RPMI7951 (cell line): ENCODE measurements around the gene ATP4A. TPM values are rescaled to one million over a fixed set of nuclear protein-coding genes. Genes with fewer than 3 reads are reported as not detected.

ENCODE experiments used
- DNase-seq: peaks from one replicate; pipeline ENCODE4 v3.0.0-alpha.2; 2012; ENCODE audit warnings: low read depth
- total RNA-seq: library from RNA; depleted of rRNA; stranded (reverse); fragments of >200 nt; shearing (Covaris generic); gene quantifications from 2 replicates; pipeline ENCODE4 v1.2.3, GENCODE V29; 2014

Gene ATP4A
- total RNA-seq, 1 experiment from 2014 or later = 0.12 TPM

DNA sequence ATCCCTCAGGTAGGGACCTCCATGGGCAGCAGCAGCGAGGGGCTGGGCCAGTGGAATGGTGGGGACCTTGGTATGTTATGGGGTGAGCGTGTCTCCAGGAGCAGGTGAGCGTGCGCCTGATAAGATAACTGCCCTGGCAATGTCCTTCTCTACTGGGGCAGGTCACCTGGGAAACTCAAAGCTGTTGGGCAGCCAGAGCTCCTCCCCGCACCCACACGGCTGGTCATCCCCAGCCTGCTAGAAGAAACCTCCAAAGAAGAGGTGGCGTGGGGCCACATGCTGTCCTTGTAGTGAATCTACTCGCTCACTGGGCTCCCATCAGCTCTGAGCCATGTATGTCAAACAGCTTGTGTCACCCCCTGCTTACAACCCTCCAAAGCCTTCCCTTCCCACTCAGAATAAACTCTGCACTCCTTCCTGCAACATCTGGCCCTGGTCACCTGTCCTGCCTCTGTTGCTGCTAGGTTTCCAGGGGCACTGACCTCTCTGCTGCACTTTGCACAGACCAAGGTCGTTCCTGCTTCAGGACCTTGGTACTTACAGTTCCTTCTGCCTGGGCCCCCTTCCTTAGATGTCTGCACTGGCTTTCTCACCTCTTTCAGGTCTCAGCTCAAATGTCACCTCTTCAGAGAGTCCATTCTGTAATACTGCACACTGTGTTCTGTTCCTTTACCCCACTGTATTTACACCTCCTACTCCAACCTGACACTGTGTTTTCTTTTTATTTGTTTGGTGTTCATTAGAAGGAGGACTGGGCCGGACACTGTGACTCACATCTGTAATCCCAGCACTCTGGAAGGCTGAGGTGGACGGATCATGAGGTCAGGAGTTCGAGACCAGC lies 1.8 kb upstream of the ATP4A start:
- DNase-seq = no peak

GRCh38 chr19:35562776-35563175 lies 682 bp downstream of the ATP4A start:
- no peak for DNase-seq

DNA sequence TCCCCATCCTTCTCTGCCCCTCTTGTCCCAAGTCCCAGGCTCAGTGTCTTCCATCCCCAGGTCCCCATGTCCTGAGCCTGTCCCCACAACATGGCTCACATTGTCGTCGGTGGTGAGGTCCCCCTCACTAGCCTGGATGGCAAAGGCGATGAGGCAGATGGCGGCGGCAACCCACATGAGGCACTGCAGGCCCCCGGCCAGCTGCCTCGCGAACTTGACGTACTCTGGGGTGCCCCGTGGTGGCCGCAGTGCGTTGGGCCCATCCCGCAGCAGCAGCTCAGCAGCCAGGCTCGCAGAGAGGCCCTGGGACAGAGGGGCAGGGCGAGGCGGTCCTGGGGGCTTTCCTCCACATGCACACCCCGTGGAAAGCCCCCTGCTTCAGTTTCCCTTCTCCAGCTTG lies 1.1 kb downstream of the ATP4A start:
- no peak for DNase-seq

DNA sequence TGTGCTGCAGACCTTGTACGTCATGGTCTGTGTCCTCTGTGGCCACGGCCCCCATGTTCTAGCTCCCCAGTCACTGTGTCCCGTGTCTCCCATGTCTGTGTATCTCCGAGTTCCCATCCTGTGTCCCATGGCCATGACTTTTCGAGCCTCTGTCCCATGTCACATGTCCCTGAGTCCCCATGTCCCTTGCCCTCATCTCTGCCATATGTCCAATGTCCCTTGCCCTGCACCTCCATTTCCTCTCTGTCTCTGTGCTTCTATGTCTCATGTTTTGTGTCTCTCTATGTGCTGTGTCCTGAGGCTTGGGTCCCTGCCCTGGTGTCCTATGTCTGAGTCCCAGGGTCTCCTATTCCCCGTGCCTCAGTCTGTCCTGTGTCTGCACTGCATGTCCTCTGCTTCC lies 2.0 kb downstream of the ATP4A start:
- DNase-seq = no peak

GRCh38 chr19:35560677-35561076 lies 2.8 kb downstream of the ATP4A start:
- DNase-seq = no peak

DNA sequence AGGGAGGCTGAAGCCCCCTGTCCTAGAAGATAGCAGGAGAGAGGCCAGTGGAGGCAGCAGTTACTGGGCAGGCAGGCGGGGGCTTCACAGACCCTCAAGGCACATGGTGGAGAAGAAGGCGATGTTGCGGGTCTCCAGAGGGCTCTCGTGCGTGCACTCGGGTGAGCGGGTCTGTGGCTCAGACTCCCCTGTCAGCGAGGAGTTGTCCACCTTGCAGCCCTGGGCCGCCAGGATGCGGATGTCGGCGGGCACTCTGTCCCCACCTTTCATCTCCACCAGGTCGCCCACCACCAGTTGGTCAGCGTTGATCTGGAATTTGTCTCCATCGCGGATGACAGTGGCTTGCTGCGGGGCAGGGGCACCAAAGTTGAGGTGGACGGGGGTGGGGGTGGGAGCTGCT lies 3.2 kb downstream of the ATP4A start:
- no peak for DNase-seq

DNA sequence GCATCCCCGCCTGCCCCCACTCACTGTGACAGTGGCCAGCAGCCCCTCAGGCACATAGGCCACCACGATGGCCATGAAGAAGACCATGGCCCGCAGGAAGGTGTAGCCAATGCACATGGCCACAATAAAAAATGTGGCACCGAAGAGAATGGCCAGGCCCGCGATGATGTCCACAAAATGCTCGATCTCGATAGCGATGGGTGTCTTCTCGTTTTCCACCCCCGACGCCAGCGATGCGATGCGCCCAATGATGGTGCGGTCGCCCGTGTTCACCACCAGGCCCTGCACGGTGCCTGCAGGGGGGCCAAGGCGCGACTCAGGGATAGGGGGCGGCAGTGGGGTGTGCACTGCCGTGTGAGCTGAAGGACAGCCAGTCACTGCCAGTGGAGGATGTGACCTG lies 3.7 kb downstream of the ATP4A start:
- no peak for DNase-seq

GRCh38 chr19:35559281-35559659 lies 4.2 kb downstream of the ATP4A start:
- DNase-seq = no peak

DNA sequence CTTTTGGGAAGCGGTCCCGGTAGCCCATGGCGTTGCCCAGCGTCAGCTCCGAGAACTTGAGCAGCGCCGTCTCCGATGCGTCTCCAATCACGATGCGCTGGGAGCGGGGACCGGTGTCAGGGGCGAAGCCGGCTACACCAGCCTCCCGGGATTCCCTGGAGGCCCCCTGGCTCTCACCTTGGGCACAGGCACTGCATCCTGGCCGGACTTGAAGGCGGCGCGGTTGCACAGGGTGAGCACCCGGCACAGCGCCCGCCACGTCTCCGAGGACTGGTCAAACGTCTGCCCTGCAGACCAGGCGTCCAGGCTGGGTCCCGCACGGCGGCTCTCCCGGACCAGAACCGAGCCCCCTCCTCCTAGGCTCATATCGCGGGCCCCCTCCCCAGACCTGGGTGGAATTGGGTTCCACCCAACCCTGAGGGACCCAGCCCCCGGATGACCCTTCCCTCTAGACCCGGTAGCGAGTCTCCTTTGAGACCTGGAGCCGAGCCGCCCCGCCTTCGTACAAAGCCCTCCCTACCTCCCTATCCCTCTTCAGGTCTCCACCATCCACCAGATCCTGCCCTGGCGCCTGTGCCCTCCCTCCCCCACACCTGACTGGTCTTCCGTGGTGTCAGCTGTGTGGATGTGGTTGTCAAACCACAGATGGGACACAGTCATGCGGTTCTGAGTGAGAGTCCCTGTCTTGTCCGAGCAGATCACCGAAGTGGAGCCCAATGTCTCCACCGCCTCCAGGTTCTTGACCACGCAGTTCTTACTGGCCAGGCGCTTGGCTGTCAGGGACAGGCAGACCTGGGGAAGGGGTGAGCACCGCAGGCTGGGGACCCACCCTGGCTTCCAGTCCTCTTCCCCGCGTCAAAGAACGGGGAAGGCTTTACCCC lies 4.8 kb downstream of the ATP4A start:
- no peak for DNase-seq

GRCh38 chr19:35557539-35558399 lies 5.7 kb downstream of the ATP4A start:
- DNase-seq = peak; percentile 70

DNA sequence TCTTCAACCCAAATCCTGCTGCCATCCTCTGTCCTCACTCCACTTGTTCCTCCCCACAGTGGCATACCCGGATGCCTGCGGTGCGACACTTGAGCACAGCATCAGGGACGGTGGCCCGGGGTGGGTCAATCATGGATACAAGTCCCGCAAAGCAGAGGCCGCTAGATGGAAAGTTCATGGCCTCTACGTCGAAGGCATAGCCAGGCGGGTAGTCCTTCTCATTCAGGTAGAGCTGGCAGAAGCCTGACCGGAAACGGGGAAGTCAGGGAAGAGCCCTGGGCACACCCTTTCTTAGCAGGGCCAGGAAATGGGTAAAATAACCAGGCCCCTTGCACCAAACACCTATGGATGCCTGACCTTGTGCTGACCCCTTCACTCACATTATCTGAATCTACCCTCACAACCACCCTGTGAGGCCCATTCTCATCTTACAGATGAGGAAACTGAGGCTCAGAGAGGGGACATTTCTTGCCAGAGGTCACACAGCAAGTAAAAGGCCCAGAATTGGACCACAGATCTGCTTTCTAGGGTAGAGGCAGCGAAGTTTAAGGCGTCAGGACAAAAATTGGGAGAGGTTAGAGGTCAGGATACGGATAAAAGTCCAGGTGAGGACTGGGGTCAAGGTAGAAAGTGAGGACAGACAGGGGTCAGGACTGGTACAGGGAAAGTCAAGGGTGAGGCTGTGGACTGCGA lies 6.5 kb downstream of the ATP4A start:
- no peak for DNase-seq

DNA sequence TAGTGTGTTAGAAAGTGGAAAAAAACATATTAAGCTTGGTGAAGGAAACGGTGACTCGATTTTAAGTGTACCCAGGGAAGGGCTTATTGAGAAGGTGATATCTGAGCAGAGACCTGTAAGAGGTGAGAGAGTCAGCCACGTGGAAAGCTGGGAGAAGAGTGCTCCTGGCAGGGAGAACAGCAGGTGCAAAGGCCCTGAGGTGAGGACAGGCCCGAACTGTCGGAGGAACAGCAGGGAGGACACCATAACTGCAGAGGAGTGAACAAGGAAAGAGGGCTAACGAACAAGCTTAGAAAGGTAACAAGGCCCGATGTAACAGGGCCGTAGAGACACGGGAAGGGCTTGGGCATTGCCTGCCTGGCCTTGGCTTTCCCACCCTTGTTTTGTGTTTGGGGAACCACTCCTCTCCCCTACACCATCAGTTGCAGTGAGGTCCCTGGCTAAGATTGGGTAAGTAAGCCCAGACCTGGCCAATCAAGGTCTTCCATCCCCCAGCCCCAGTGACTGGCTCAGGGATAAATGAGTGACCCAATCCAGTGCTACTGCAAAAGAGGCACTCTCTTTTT lies 7.3 kb downstream of the ATP4A start:
- DNase-seq = no peak

- peak; percentile 61 for DNase-seq
Measured at GRCh38 chr19:35555301-35556005, 8.0 kb downstream of the ATP4A start.

GRCh38 chr19:35554076-35554475 lies 9.4 kb downstream of the ATP4A start:
- DNase-seq = no peak

DNA sequence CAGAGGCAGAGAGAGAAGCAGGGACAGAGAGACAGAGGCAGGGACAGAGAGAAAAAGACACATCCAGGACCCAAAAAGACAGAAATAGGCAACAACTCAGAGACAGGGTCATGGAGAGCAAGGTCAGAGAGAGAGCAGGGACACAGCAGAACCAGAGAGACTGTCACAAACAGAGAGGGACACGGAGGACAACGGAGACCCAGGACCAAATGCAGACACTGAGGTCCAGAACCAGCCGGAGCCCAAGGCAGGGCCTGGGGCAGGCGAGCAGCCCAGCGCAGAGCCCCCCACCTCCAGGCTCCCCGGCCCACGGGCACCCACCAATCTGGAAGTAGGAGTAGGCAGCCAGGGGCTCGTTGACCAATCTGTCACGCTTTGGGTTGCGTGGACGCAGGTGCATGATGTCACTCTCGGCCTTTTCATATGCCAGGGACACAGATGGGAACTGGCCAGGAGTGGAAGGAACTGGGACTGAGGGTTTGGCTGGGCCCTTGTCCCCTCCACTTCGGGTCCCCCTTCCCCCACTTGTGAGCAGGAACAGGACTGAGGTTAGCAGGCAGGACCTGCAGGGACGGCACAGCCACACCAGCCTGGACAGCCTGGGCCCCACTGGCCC lies 10.0 kb downstream of the ATP4A start:
- no peak for DNase-seq

DNA sequence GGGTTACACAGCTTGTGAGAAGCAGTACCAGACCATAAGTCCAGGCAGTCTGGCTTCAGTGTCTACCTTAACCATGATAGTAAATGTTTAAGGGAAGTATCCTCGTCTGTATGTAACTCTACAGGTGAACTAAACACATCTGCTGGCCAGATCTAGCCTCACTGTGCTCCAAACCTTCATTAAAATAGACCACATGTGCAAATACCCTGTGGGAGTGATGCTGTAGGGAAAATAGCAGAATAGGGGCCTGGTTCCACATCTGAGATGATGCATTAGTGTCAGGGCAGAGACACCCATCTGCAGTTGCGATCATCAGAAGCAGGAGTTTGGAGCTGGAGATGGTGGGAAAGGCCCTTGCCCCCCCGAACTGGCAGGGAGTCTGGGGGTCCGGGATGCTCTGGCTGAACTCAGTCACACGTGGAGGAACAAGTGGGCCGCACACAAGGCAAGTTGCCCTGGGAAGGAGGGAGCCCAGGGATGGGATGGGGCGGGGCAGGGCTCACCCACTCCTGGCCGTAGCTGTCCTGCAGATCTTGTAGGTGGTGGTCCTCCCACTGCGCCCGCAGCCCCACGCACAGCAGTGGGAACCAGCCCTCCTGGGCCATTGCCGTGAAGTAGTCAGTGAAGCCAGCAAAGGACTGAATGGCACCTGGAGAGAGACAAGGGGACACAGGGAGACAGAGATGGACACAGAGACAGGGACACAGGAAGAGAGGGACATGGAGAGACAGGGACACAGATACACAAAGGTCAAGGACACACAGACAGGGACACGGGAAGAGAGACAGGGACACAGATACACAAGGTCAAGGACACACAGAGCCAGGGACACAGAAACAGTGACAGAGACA lies 10.7 kb downstream of the ATP4A start:
- no peak for DNase-seq

DNA sequence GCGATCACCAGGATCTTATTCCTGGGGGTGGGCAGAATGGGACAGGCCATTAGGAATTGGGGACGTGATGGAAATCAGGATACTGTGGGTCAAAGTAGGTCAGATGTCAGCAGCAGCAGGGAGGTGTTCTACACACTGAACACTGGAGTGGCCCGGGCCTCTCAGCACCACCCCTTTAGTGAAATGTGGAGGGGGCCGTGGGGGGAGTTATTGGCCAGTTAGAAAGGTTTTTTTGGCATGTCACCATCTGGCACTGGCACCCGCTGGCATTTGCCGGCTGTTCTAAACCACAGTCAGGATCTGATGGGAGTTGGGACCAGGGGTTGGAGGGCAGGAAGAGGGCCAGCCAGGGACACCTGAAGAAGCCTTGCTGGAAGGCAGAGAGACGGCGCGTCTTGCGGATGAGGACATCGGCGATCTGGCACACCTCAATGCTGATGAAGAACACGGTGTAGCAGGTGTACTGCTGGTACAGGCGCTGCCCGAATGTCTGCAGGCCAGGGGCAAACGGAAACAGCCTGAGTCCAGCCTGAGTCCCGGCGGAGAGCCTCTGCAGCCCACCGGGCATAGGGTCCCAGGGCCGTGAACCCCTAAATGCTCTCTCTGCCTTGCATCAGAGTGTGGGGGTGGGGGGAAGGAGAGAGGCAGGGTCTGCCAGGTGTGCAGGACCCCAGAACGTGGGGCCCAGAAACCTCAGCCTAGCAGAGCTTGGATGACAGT lies 12.2 kb downstream of the ATP4A start:
- DNase-seq = no peak

DNA sequence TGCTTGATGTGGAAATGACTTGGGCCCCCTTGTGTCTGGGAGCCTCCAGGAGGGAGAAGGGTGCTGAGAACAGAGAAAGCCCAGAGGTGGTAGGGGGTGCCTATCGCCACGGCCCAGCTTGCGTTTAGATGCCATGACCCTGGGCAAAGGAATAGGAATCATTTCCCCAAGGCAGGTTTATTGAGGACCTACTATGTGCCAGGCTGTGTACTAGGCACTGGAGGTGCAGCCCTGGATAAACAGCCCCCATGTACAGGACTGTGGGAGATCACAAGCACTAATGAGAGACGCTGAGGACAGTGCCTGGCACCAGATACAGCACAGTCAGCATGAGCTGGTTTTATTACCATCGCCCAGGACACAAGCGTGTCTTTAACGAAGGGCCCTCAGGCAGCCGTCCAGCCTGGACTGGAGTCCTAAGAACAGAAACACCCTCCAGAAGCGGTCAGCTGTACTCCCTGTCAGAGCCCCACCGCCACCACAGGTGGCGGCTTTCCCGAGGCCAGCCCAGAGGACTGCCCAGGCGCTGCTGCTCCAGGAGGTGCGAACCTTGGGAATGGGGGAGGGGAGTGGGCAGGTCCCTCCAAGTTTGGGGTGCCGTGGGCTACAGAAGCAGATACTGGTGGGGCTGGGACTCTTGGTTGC lies 13.5 kb downstream of the ATP4A start:
- DNase-seq = no peak
